Astrocyte of the hippocampus (primary cell): ENCODE results near the gene MCMBP.

Source experiments
- DNase-seq: peaks from one replicate; pipeline ENCODE4 v3.0.0; 2011; ENCODE audit warnings: low read depth, low spot score

The MCMBP gene

DNA sequence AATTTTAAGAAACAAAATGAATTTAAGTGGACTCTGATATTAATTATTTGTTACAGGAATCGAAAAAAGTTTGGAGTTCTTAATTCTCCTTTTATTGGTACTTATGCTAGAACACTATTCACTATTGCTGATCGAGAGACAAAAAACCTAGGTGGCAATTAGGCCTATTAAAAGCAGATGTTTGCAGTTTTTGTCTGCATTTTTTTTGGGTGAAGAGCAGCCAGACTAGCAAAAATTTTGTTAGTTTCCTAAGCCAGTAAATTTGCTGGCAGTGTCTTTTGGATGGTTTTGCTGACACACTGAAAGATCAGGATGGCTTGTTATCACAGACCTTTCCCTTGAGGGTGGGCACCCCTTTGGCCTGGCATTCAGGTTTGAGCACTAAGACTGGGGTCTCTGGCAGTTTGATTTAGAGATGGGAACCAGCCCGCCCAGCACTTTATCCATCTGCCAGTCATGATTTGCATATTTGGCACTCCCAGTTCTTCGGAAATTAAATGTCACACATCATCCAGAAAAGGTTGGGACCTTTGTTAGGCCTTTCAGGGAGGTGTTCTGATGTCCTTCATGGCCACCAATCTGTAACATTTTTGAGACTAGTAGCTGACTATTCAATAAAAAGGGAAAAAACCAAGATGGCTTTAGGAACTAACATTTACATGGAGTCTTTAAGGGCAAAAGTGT, 89.5 kb downstream of the MCMBP start:
- DNase-seq: no peak

DNA sequence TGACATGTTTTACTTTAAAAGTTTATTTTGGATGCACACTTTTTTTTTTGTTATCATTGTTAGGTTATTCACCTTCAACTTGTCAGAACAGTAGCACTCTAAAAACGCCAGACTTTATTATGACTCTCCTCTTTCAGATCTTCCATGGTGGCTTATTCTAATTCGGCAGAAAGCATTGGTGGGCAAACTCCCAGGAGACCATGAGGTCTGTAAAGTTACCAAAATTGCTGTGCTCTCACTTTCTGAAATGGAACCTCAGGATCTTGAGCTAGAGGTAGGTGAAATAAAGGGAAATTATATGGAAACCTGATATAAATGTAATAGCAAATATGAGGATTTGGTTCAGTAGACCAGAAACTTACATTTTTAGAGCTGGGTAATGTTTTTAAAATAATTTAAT, 91.1 kb downstream of the MCMBP start:
- DNase-seq: no peak

DNA sequence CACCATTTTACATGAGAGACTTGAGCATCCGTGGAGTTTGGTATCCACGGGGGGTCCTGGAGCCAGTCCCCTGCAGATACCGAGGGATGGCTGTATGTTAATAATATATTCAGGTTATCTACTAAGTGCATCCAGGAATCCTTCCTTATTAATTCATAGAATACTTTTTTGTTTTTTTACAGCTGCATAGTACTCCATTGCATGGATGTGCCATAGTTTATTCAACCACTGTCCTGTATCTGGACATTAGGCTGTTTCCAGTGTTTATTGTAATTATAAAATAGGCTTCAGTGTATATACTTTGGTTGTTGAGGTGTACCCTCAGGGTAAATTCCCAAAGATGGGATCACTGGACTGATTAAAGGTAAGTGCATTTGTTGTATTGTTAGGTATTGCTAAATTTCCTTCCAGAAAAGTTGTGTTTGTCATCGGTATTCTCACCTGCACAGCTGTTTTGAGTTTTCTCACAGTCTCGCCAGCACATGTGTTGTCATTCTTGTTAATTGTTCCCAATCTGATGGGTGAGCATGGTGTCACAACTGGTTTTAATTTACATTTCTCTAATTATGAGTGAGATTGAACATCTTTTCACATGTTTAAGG, 91.7 kb downstream of the MCMBP start:
- DNase-seq: no peak
